NCI-H446 treated with DMSO at 0.1 percent for 48 hours (cell line): Measurements from ENCODE around the gene NPNT.
"Not testable (repeated sequence)": the region's sequence is repeated elsewhere in the genome, so short reads cannot be mapped to it uniquely, and the experiment has no call there.

Experiments used
- DNase-seq: peaks from one replicate; lab custom pipeline; 2025; lab: John Stamatoyannopoulos, UW

The NPNT gene

GRCh38 chr4:105894660-105895582 is at the start of gene NPNT:
TSS of gene NPNT (plus strand) at chr4:105895471. CDS start at chr4:105895653, 182 bp downstream.
- peak; percentile 7 for DNase-seq

GRCh38 chr4:105845559-105845958 is 49.7 kb upstream of the NPNT start:
- DNase-seq = no peak

DNA sequence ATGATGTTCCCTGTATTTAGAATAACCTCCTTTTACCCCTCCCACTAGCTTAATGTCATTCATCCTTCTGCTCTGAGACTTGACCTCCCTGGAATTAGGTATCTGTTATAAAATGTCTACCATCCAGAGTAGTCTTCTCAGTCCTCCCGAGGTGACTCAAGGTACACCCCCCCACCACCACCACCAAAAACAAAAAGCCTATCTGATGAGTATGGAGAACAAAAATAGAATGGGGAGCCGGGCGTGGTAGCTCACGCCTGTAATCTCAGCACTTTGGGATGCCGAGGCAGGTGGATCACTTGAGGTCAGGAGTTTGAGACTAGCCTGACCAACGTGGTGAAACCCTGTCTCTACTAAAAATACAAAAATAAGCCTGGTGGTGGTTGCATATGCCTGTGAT is 46.9 kb upstream of the NPNT start:
- not testable (repeated sequence) for DNase-seq

GRCh38 chr4:105851196-105851595 is 44.1 kb upstream of the NPNT start:
- no peak for DNase-seq

DNA sequence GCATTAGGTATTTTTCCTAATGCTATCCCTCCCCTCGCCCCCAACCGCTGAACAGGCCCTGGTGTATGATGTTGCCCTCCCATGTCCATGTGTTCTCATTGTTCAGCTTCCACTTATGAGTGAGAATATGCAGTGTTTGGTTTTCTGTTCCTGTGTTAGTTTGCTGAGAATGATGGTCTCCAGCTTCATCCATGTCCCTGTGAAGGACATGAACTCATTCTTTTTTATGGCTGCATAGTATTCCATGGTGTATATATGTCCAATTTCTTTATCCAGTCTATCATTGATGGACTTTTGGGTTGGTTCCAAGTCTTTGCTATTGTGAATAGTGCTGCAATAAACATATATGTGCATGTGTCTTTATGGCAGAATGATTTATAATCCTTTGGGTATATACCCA is 43.0 kb upstream of the NPNT start:
- not testable (repeated sequence) for DNase-seq

- DNase-seq = no peak
Observed at GRCh38 chr4:105858466-105859040, 36.7 kb upstream of the NPNT start.

GRCh38 chr4:105859233-105859632 is 36.0 kb upstream of the NPNT start:
- no peak for DNase-seq

DNA sequence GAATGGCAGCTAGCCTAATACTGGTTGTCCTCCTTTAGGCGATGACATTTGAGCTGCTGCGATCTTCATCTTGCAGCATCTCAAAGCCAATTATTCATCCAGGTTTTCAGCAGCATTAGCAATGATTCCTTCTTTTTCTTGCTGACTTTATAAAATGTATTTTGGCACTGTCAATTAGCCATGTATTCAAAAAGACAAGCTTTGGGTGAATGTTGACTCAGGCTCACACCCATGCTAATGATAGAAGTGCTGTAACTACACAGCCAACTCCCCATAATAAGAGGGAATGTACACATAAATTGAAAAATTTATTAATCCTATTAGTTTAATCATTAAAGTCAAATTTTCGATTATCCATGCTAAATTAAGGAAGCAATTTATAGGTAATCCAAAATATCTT is 24.3 kb upstream of the NPNT start:
- DNase-seq = no peak

GRCh38 chr4:105871997-105872396 is 23.3 kb upstream of the NPNT start:
- no peak for DNase-seq

DNA sequence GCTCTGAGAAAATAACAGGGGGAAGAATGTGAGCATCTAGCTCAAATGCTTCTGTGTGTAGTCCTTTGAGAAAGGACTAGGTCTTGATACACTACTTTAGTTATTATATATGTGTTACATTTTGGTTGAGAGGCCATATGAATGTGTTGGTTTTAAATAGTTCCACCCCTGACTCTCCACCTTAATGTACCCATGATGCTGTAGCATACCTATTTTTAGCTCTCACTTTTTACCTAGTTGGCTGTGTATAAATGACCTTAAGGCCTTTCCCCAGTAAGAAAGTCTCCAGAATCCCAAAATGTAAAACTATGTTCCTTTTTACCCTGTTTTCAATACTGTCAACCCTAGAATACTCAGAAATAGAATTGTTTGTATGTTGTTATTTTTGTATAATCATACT is 20.0 kb upstream of the NPNT start:
- no peak for DNase-seq

DNA sequence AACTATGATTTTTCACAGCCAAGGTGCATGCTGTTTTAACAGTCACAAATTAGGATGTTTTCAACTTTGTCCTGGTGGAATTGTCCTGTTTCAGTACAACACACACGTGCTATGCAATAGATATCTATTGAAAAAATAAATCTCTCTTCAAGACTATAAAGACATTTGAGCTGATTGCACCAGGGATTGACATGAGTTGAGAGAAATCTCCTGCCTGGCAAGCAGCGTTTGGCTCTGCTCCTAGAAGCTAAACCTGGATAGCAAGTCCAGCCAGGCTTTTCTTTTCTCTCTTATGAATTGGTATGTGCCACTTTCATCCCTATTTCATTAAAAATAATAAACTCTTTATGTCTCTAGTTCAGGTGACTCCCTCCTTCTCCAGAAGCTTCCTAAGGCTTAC is 16.6 kb upstream of the NPNT start:
- DNase-seq = no peak

- no peak for DNase-seq
Observed at GRCh38 chr4:105887508-105887907, 7.8 kb upstream of the NPNT start.

DNA sequence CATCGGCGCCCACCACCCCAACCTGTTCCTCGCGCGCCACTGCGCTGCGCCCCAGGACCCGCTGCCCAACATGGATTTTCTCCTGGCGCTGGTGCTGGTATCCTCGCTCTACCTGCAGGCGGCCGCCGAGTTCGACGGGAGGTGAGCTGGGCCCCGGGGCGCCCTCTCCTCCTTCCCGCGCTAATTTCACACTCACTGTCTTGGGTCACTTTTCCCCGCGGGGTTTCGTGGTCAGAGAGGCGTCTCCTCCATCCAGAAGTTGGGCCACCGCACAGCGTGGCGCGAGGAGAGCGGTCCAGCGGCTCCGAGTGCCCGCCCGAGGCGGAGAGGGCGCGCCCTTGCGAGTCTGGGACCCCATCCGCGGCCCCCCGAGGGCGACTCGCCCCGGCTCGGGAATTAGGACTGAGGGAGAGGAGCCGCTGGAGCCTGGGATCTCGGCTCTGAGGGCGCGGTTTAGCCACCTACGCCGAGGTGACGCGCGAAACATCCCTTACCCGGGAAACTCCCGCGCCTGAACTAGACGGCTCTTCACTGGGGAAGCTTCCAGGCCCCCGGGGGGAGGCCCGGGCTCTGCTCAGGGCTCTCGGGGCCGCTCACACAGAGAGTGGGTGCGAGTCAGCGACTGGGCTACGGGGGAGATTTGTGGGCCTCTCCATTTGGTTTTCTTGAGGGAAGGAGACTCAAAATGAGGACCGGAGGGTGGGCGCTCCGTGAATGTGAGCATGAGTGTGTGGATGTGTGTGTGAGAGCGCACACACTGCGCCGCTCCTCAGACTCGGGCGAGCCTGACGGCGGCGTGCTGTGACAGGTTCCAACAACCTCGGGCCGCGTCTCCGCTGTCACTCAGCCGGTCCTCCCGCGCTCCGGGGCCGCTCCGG is 551 bp downstream of the NPNT start:
- DNase-seq = no peak

- DNase-seq = no peak
Observed at GRCh38 chr4:105896461-105896942, 1.2 kb downstream of the NPNT start.

DNA sequence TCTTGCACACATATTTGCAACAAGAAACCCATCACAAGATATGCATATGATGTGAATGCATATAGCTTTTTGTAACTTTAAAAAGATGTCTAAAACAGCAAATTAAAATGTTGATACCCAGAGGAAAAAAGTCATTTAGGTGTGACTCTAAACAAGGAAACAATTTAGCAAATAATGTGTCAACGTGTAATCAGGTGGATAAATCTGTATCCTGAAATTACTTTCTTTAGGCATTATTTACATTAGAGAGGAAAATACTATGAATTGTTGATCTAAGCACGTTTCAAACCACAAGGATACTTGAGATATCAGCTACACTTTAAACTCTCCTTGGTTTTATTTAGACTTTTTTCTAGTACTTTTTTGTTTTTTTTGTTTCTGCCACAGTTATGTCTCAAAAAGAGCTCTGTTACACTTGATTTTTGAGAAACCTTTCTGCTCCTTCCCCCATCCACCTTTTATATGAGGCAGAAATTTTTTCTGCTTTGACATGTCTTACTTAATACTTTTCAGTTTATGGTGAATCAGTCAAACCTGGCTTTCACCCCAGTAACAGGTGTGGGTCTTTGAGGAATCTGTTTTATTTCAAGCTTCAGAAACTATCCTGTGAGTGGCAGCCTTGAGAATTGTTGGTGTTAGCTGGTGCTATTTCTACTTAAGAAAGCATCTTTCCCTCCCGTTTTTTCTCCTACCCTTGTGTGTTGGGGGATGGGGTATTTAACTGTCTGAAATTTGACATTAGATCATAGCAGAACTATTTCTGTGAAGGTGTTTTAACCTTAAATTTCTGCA is 1.9 kb downstream of the NPNT start:
- DNase-seq = no peak

DNA sequence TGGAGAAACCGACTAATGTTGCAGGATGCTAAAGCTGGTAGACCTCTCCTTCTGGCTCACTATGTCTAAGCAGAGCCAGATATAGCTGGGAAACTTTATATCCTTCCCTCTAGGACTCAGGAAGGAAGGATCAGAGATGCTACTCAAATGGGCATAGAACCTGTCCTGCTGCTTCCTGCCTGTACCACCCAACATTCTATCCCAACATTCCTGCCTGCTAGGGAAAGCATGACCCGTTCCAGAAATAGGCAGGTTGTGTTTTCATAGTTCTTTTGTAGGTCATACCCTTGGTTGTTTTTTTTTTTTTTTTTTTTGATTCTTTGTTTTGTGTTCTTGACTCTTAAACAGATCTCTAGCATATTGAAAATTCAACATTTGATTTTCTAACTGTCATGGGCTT is 5.3 kb downstream of the NPNT start:
- no peak for DNase-seq

DNA sequence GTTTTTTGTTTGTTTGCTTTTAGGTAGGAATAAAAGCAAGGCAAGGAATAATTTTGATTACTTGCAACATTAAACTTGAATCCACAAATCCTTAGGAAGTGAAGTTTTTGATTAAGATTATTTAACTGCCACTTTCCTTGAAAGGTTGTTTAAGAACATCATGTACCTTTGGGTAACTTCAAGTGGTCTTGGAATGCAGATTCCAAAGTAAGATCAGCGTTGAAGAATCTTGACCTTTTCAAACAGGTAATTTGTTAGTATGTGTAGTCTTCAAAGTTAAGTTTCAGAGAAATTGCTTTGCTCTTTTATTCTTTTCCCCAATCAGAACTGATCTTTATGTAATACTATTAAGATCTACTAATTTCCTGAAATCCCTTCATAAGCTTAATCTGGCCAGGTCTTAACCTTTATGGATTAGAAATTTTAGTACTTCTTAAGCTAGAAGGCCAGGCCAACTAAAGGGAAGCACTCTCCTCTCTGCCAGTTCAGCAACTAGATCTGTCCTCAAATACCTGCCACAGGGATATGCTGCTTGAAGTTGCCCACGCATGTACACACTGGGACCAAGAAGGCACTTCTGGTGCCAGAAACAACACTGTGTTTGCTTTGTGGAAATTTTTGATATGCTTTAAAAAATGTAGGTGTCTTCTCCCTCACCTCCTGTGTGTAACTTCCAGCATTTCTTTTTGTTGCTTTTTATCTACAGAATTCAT is 7.4 kb downstream of the NPNT start:
- DNase-seq = no peak

GRCh38 chr4:105909787-105910281 is 14.6 kb downstream of the NPNT start:
- DNase-seq = no peak

DNA sequence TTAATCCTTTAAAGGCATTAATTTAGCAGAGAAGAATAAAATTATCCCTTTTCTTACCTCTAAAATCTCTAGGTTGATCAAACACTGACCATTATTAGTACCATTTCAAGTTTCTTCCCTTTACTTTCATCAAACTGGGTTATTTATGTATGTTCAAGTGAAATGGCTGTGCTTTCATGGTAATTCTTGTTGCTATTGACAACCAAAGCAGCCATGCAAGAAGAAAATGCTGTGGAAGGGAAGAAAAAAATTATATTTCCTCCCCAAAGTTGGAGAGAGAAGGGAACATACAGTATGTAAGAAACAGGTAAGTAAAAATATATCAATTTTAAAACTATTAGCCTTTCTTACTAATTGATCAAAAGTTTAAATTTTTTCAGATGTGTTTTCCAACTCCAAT is 16.2 kb downstream of the NPNT start:
- no peak for DNase-seq

DNA sequence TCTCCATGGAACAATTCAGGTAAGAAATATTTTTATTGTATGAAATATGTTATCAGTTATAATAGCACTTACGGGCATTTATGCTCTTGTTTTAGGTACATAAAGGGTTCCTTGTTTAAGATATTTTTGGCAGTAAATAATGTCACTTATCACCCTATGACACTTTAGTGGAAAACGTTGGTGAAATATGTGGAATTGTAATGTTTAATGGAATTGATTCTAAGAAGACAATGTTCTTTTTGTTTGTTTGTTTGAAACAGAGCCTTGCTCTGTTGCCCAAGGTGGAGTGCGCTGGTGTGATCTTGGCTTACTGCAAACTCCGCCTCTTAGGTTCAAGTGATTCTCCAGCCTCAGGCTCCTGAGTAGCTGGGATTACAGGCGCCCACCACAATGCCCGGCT is 17.4 kb downstream of the NPNT start:
- DNase-seq = no peak

- DNase-seq = no peak
Observed at GRCh38 chr4:105917171-105917685, 22.0 kb downstream of the NPNT start.
